Measurements from ENCODE around the gene EPHA3.

Gene EPHA3

GRCh38 chr3:89113344-89113743 is 5.9 kb downstream of the EPHA3 start:
- peak overlapping the region; percentile 87; the same call in 1 of the 2 replicates for H3K27ac ChIP-seq (ENCODE audit: extremely low read depth, low read depth, low read length)
- peaks cover 11% of the 10 kb centered on the region; the same call in 1 of the 2 replicates for H3K4me1 ChIP-seq (ENCODE audit: control insufficient read depth, insufficient read depth, low read length)
- POLR2A ChIA-PET: no interaction called here
- CTCF ChIA-PET: no interaction called here
- TF ChIP-seq, protein P1, sequence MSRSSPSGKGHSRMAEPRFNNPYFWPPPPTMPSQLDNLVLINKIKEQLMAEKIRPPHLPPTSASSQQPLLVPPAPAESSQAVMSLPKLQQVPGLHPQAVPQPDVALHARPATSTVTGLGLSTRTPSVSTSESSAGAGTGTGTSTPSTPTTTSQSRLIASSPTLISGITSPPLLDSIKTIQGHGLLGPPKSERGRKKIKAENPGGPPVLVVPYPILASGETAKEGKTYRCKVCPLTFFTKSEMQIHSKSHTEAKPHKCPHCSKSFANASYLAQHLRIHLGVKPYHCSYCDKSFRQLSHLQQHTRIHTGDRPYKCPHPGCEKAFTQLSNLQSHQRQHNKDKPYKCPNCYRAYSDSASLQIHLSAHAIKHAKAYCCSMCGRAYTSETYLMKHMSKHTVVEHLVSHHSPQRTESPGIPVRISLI (tag by site-specific recombination; IDR thresholded peaks at IDR 0.05): peak; percentile 73
- TF ChIP-seq ZNF423 (tag by site-specific recombination; IDR thresholded peaks at IDR 0.05) (no peak), HOXA7 (CRISPR knock-in tag; IDR thresholded peaks at IDR 0.05; ENCODE audit: borderline replicate concordance) (no peak)
- no peak overlapping the region for H3K4me3 ChIP-seq (ENCODE audit: low read depth, low read length)
- H3K36me3 ChIP-seq (ENCODE audit: control insufficient read depth in 2 of 2, insufficient read depth in 1 of 2, low read length in 2 of 2): no peaks in the 10 kb centered on the region
- H3K9me3 ChIP-seq (ENCODE audit: control insufficient read depth, insufficient read depth, low read depth, low read length): no peaks in the 10 kb centered on the region

DNA sequence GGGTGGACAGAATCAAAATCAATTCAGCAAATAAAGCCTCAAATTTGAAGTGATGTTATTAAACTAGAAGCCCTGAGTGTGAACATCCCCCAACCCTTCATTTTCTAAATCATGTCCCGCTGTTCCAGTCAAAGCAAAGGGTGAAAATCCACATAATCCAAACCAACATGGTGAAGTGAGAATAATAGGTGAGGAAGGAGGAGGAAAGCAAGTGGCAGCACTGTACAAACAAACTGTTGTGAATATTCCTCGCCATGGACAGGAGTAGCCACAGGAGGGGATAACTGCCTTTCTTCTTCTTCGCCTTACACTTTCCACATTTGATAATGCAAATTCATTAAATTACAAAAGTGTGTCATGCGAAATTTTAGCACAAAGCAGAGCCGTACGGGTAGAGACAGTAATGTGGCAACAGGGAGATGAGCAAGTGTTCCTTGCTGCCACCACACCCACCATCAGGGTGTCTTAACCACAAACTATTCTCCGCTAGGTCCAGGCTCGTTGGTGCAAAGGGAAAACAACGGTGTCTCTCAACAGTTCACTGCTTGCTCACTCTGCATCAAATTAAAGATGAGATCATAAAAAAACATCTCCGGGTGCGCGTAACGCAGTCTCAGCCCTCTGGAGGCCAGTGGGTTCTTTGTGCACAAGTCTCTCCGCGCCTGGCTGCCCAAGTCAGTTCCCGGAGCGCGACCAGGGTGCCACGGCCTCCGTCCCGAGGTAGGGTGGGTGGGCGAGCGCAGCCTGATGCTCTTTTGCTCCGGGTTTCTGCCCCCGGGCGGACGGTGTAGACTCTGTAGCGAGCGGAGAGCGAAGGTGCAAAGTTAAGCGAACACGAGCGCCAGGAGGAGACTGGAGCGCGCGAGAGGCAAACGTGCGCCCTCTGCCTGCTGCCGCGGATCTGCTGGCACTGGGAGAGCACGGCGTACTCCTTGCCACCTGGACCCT is 6.7 kb downstream of the EPHA3 start:
- ChIA-PET CTCF (interaction anchor here (0.7 kb wide), 1 partner anchor 364 kb away, joined by 3 read pairs; no protein-coding TSS in a partner anchor), POLR2A (no interaction called here)
- H3K4me1 ChIP-seq (ENCODE audit: control insufficient read depth, insufficient read depth, low read length): peaks cover 11% of the 10 kb centered on the region; the same call in 1 of the 2 replicates
- TF ChIP-seq ZNF302 (tag by site-specific recombination; IDR thresholded peaks at IDR 0.05; ENCODE audit: low read depth) (no peak), KLF17 (tag by site-specific recombination; IDR thresholded peaks at IDR 0.05) (peak; percentile 53; the same call in 1 of the 2 replicates), ZBTB8A (tag by site-specific recombination; IDR thresholded peaks at IDR 0.05) (peak; percentile 53; the same call in 1 of the 2 replicates), ZNF366 (tag by site-specific recombination; conservative IDR thresholded peaks at IDR 0.05) (peak; percentile 36; the same call in 1 of the 2 replicates), ZNF664 (tag by site-specific recombination; IDR thresholded peaks at IDR 0.05) (no peak), REPIN1 (tag by site-specific recombination; IDR thresholded peaks at IDR 0.05; ENCODE audit: low read depth) (no peak), ZBTB21 (tag by site-specific recombination; IDR thresholded peaks at IDR 0.05) (no peak), ZNF837 (tag by site-specific recombination; IDR thresholded peaks at IDR 0.05) (no peak), GFI1B (tag by site-specific recombination; IDR thresholded peaks at IDR 0.05) (no peak), ZNF335 (tag by site-specific recombination; conservative IDR thresholded peaks at IDR 0.05) (peak; percentile 57), ZSCAN18 (tag by site-specific recombination; IDR thresholded peaks at IDR 0.05) (no peak), ZNF280C (tag by site-specific recombination; IDR thresholded peaks at IDR 0.05) (no peak), ZNF585B (tag by site-specific recombination; IDR thresholded peaks at IDR 0.05) (no peak), ZNF157 (tag by site-specific recombination; IDR thresholded peaks at IDR 0.05) (no peak), ZBTB20 (tag by site-specific recombination; IDR thresholded peaks at IDR 0.05) (no peak; the same call in 1 of the 2 replicates), ZIC2 (tag by site-specific recombination; IDR thresholded peaks at IDR 0.05) (peak; percentile 52; the same call in 1 of the 2 replicates), PRDM6 (tag by site-specific recombination; IDR thresholded peaks at IDR 0.05) (no peak), ZFP69B (tag by site-specific recombination; IDR thresholded peaks at IDR 0.05) (no peak), ZNF146 (tag by site-specific recombination; IDR thresholded peaks at IDR 0.05) (no peak), SCRT2 (tag by site-specific recombination; IDR thresholded peaks at IDR 0.05) (peak; percentile 88)
- TF ChIP-seq, protein P2, sequence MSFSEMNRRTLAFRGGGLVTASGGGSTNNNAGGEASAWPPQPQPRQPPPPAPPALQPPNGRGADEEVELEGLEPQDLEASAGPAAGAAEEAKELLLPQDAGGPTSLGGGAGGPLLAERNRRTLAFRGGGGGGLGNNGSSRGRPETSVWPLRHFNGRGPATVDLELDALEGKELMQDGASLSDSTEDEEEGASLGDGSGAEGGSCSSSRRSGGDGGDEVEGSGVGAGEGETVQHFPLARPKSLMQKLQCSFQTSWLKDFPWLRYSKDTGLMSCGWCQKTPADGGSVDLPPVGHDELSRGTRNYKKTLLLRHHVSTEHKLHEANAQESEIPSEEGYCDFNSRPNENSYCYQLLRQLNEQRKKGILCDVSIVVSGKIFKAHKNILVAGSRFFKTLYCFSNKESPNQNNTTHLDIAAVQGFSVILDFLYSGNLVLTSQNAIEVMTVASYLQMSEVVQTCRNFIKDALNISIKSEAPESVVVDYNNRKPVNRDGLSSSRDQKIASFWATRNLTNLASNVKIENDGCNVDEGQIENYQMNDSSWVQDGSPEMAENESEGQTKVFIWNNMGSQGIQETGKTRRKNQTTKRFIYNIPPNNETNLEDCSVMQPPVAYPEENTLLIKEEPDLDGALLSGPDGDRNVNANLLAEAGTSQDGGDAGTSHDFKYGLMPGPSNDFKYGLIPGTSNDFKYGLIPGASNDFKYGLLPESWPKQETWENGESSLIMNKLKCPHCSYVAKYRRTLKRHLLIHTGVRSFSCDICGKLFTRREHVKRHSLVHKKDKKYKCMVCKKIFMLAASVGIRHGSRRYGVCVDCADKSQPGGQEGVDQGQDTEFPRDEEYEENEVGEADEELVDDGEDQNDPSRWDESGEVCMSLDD (tag by site-specific recombination; IDR thresholded peaks at IDR 0.05): no peak

More for the DNA sequence above, 6.7 kb downstream of the EPHA3 start:
- Histone ChIP-seq H3K9me3 (ENCODE audit: control insufficient read depth, insufficient read depth, low read depth, low read length) (no peaks in the 10 kb centered on the region), H3K4me3 (ENCODE audit: low read depth, low read length) (peak overlapping the region; percentile 65), H3K27ac (ENCODE audit: extremely low read depth, low read depth, low read length) (peak overlapping the region; percentile 87), H3K36me3 (ENCODE audit: control insufficient read depth in 2 of 2, insufficient read depth in 1 of 2, low read length in 2 of 2) (no peaks in the 10 kb centered on the region)
